ENCODE data around the gene RHBDL1. TPM values are rescaled to one million over a fixed set of nuclear protein-coding genes. Genes with fewer than 3 reads are reported as not detected.

RHBDL1 gene
- total RNA-seq, 1 donor from 2014 or later = 0.88 TPM

- H3K4me3 ChIP-seq (ENCODE audit: low read depth, low read length) = no peak overlapping the region
- DNase-seq (ENCODE audit: low read depth) = no peak
- peaks cover 4% of the 10 kb centered on the region for H3K27me3 ChIP-seq (ENCODE audit: control insufficient read depth, insufficient read depth, low read length)
- H3K36me3 ChIP-seq (ENCODE audit: control insufficient read depth, insufficient read depth, low read length) = no peaks in the 10 kb centered on the region
- TF ChIP-seq CTCF (IDR thresholded peaks at IDR 0.05; ENCODE audit: insufficient read depth, low read length, poor library complexity, severe bottlenecking) = no peak
Measured at GRCh38 chr16:631808-632358, 43.6 kb upstream of the RHBDL1 start.

GRCh38 chr16:632486-633335 lies 42.8 kb upstream of the RHBDL1 start:
- Histone ChIP-seq H3K4me3 (ENCODE audit: low read depth, low read length) (no peak overlapping the region), H3K36me3 (ENCODE audit: control insufficient read depth, insufficient read depth, low read length) (no peaks in the 10 kb centered on the region), H3K27me3 (ENCODE audit: control insufficient read depth, insufficient read depth, low read length) (peaks cover 4% of the 10 kb centered on the region)
- no peak for DNase-seq (ENCODE audit: low read depth)
- no peak for TF ChIP-seq CTCF (IDR thresholded peaks at IDR 0.05; ENCODE audit: insufficient read depth, low read length, poor library complexity, severe bottlenecking)

- no peak for TF ChIP-seq CTCF (IDR thresholded peaks at IDR 0.05; ENCODE audit: insufficient read depth, low read length, poor library complexity, severe bottlenecking)
- no peaks in the 10 kb centered on the region for H3K36me3 ChIP-seq (ENCODE audit: control insufficient read depth, insufficient read depth, low read length)
- DNase-seq (ENCODE audit: low read depth) = no peak
- peaks cover 4% of the 10 kb centered on the region for H3K27me3 ChIP-seq (ENCODE audit: control insufficient read depth, insufficient read depth, low read length)
- no peak overlapping the region for H3K4me3 ChIP-seq (ENCODE audit: low read depth, low read length)
Measured at GRCh38 chr16:633336-634050, 42.0 kb upstream of the RHBDL1 start.

GRCh38 chr16:634051-634670 lies 41.3 kb upstream of the RHBDL1 start:
- Histone ChIP-seq H3K27me3 (ENCODE audit: control insufficient read depth, insufficient read depth, low read length) (peaks cover 4% of the 10 kb centered on the region), H3K36me3 (ENCODE audit: control insufficient read depth, insufficient read depth, low read length) (no peaks in the 10 kb centered on the region), H3K4me3 (ENCODE audit: low read depth, low read length) (no peak overlapping the region)
- no peak for DNase-seq (ENCODE audit: low read depth)
- no peak for TF ChIP-seq CTCF (IDR thresholded peaks at IDR 0.05; ENCODE audit: insufficient read depth, low read length, poor library complexity, severe bottlenecking)

GRCh38 chr16:634996-635395 lies 40.5 kb upstream of the RHBDL1 start:
- no peak for DNase-seq (ENCODE audit: low read depth)
- H3K4me3 ChIP-seq (ENCODE audit: low read depth, low read length) = no peak overlapping the region
- no peaks in the 10 kb centered on the region for H3K36me3 ChIP-seq (ENCODE audit: control insufficient read depth, insufficient read depth, low read length)
- TF ChIP-seq CTCF (IDR thresholded peaks at IDR 0.05; ENCODE audit: insufficient read depth, low read length, poor library complexity, severe bottlenecking) = no peak
- peaks cover 4% of the 10 kb centered on the region for H3K27me3 ChIP-seq (ENCODE audit: control insufficient read depth, insufficient read depth, low read length)

Measured in kidney epithelial cell (primary cell).